Gastrocnemius medialis (tissue), 4 donors: ENCODE data around the gene NSMCE3.

Experiments
- POLR2A ChIP-seq, 2 donors: fragments of 450-650 bp; IDR thresholded peaks; one replicate each; pipeline ENCODE4 v1.6.1; 2017; ENCODE audit warnings: antibody characterized with exemption in 2 of 2, mild to moderate bottlenecking in 2 of 2, moderate library complexity in 2 of 2
- TF ChIP-seq, protein P1 (sequence below), 5 experiments: fragments of 450-650 bp in 3 of 5; fragments of 200-600 bp in 2 of 5; sonication (generic) in 2 of 5; IDR thresholded peaks in 4 of 5; conservative IDR thresholded peaks in 1 of 5; 1 replicate in 4 of 5; 2 replicates in 1 of 5; pipeline ENCODE4 v1.5.1; 2016 to 2019; ENCODE audit warnings: antibody characterized with exemption in 5 of 5, mild to moderate bottlenecking in 3 of 5, moderate library complexity in 3 of 5

DNA sequence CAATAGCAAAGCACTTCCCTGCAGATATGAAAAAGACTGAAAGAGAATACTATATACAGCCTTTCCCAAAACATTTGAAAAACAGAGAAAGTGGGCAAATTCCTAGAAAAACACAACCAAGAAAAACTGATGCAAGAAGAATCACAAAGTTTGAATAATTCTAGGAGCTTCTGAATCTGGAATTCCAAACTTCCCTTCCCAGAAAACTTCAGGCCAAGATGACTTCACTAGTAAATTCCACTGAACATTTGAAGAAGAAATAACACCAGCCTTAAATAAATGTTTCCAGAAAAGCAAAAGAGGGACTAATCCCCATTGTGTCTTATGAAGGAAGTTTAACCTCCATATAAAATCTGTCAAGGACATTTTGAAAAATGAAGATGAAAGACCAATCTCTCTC, 15.8 kb upstream of the NSMCE3 start:
- TF ChIP-seq, protein P1, sequence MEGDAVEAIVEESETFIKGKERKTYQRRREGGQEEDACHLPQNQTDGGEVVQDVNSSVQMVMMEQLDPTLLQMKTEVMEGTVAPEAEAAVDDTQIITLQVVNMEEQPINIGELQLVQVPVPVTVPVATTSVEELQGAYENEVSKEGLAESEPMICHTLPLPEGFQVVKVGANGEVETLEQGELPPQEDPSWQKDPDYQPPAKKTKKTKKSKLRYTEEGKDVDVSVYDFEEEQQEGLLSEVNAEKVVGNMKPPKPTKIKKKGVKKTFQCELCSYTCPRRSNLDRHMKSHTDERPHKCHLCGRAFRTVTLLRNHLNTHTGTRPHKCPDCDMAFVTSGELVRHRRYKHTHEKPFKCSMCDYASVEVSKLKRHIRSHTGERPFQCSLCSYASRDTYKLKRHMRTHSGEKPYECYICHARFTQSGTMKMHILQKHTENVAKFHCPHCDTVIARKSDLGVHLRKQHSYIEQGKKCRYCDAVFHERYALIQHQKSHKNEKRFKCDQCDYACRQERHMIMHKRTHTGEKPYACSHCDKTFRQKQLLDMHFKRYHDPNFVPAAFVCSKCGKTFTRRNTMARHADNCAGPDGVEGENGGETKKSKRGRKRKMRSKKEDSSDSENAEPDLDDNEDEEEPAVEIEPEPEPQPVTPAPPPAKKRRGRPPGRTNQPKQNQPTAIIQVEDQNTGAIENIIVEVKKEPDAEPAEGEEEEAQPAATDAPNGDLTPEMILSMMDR (IDR thresholded peaks at IDR 0.05 in 4 of 5, conservative IDR thresholded peaks at IDR 0.05 in 1 of 5): no peak
- TF ChIP-seq POLR2A (IDR thresholded peaks at IDR 0.05): no peak
